PC-3 (cell line): Measurements from ENCODE around the gene LOX. TPM values are rescaled to one million over a fixed set of nuclear protein-coding genes. Genes with fewer than 3 reads are reported as not detected.

Experiments used
- ATAC-seq: fragments of 200-7000 bp; cut with Tn5 transposase; 2 replicates; pipeline ENCODE4 v1.9.1; 2020; ENCODE audit warnings: mild to moderate bottlenecking, moderate library complexity
- BruUV-seq: library from RNA; stranded (reverse); fragments of 400-500 nt; replicated peaks from 2 replicates; lab custom pipeline; 2021; lab: Mats Ljungman, UMichigan
- CTCF ChIA-PET: fragments of 300-600 bp; sonication (Branson Sonifier 250); formaldehyde crosslinking; loops from one replicate; lab custom pipeline; 2022; ENCODE audit warnings: antibody characterized with exemption; lab: Charles Lee
- POLR2A ChIA-PET: fragments of 300-600 bp; sonication (Branson Sonifier 250); formaldehyde crosslinking; loops from one replicate; lab custom pipeline; 2022; ENCODE audit warnings: antibody characterized with exemption; ENCODE audit not compliant: unreplicated experiment; lab: Charles Lee
- DNase-seq: peaks from one replicate; pipeline ENCODE4 v3.0.0-alpha.2; 2015
- H2AFZ ChIP-seq: fragments of 300-600 bp; sonication (generic); 2 replicates; pipeline ENCODE4 v1.6.0; 2016; ENCODE audit warnings: antibody characterized with exemption, low read length
- H3F3A ChIP-seq: fragments of 300-600 bp; sonication (generic); one replicate; pipeline ENCODE4 v1.6.0; 2017; ENCODE audit warnings: antibody characterized with exemption, low read length, control low read depth, mild to moderate bottlenecking; ENCODE audit not compliant: unreplicated experiment
- H3K27ac ChIP-seq: fragments of 300-600 bp; sonication (generic); 2 replicates; pipeline ENCODE4 v1.5.1; 2016; ENCODE audit warnings: mild to moderate bottlenecking, low read length
- H3K27me3 ChIP-seq: fragments of 300-600 bp; sonication (generic); 2 replicates; pipeline ENCODE4 v1.6.1; 2016; ENCODE audit warnings: low read length, mixed read lengths
- H3K36me3 ChIP-seq: fragments of 300-600 bp; sonication (generic); 2 replicates; pipeline ENCODE4 v1.6.1; 2016; ENCODE audit warnings: low read depth, mixed run types, low read length, mixed read lengths
- H3K4me1 ChIP-seq: fragments of 300-600 bp; sonication (generic); 2 replicates; pipeline ENCODE4 v1.5.1; 2016; ENCODE audit warnings: low read length; ENCODE audit not compliant: insufficient read depth
- H3K4me2 ChIP-seq: fragments of 300-600 bp; sonication (generic); 2 replicates; pipeline ENCODE4 v1.6.0; 2016; ENCODE audit warnings: low read length
- H3K4me3 ChIP-seq: fragments of 300-600 bp; sonication (generic); 2 replicates; pipeline ENCODE4 v1.5.1; 2016; ENCODE audit warnings: mild to moderate bottlenecking, low read length, mixed read lengths
- H3K79me2 ChIP-seq: fragments of 300-600 bp; sonication (generic); 2 replicates; pipeline ENCODE4 v1.6.1; 2017; ENCODE audit warnings: low read length, mixed read lengths
- H3K9ac ChIP-seq: fragments of 300-600 bp; sonication (generic); 2 replicates; pipeline ENCODE4 v1.6.0; 2016; ENCODE audit warnings: mild to moderate bottlenecking, low read length
- H3K9me2 ChIP-seq: fragments of 300-600 bp; sonication (generic); replicated peaks from 2 replicates; pipeline ENCODE4 v1.6.1; 2016; ENCODE audit warnings: mixed run types, low read length, mixed read lengths
- H3K9me3 ChIP-seq: fragments of 300-600 bp; sonication (generic); 2 replicates; pipeline ENCODE4 v1.6.1; 2016; ENCODE audit warnings: low read length, mixed read lengths
- H4K20me1 ChIP-seq: fragments of 300-600 bp; sonication (generic); 2 replicates; pipeline ENCODE4 v1.6.1; 2016; ENCODE audit warnings: low read length, mixed read lengths
- CTCF ChIP-seq: fragments of 300-600 bp; sonication (generic); conservative IDR thresholded peaks from 2 replicates; pipeline ENCODE4 v1.5.1; 2017; ENCODE audit warnings: antibody characterized with exemption, low read depth, mild to moderate bottlenecking, low read length
- EZH2 ChIP-seq: fragments of 300-600 bp; sonication (generic); IDR thresholded peaks from one replicate; pipeline ENCODE4 v1.6.1; 2017; ENCODE audit warnings: antibody characterized with exemption, mild to moderate bottlenecking, low read length; ENCODE audit not compliant: unreplicated experiment
- EZH2phosphoT487 ChIP-seq: fragments of 300-600 bp; sonication (generic); IDR thresholded peaks from 2 replicates; pipeline ENCODE4 v1.6.1; 2018; ENCODE audit warnings: mild to moderate bottlenecking, antibody characterized with exemption, low read length, borderline replicate concordance
- intact Hi-C: fragments of 100-400 bp; cut with micrococcal nuclease; formaldehyde crosslinking; loops from 2 replicates; pipeline ENCODE4 v1.9.0; 2023
- total RNA-seq: library from RNA; depleted of rRNA; stranded (reverse); fragments of >200 nt; gene quantifications from 2 replicates; pipeline ENCODE4 v1.2.3, GENCODE V29; 2014

The LOX gene
- total RNA-seq, 1 experiment from 2014 or later: 0.18 TPM

GRCh38 chr5:122056913-122057312 lies 21.1 kb downstream of the LOX start:
- no peaks in the 10 kb centered on the region for H3F3A ChIP-seq
- DNase-seq (no peak), ATAC-seq (no peak)
- H3K79me2 ChIP-seq: no peaks in the 10 kb centered on the region
- intact Hi-C loops: no loop called here
- no peaks in the 10 kb centered on the region for H3K4me1 ChIP-seq
- no TSS peak for BruUV-seq
- no peak for TF ChIP-seq EZH2phosphoT487
- no peak for TF ChIP-seq EZH2
- no peak for TF ChIP-seq CTCF
- CTCF ChIA-PET: no interaction called here
- H3K9me2 ChIP-seq: no peaks in the 10 kb centered on the region
- H3K9me3 ChIP-seq: no peaks in the 10 kb centered on the region
- H3K9ac ChIP-seq: no peak overlapping the region
- H3K27me3 ChIP-seq: no peaks in the 10 kb centered on the region
- H3K36me3 ChIP-seq: no peaks in the 10 kb centered on the region
- no peak overlapping the region for H3K4me3 ChIP-seq
- no peak overlapping the region for H3K27ac ChIP-seq
- H4K20me1 ChIP-seq: no peaks in the 10 kb centered on the region
- H3K4me2 ChIP-seq: no peak overlapping the region
- no peak overlapping the region for H2AFZ ChIP-seq
- POLR2A ChIA-PET: no interaction called here

- POLR2A ChIA-PET: no interaction called here
- H3K4me2 ChIP-seq: no peak overlapping the region
- H2AFZ ChIP-seq: no peak overlapping the region
- H3K27me3 ChIP-seq: no peaks in the 10 kb centered on the region
- no TSS peak for BruUV-seq
- no peaks in the 10 kb centered on the region for H3K4me1 ChIP-seq
- no peaks in the 10 kb centered on the region for H3K79me2 ChIP-seq
- H3F3A ChIP-seq: no peaks in the 10 kb centered on the region
- no peaks in the 10 kb centered on the region for H4K20me1 ChIP-seq
- no peak overlapping the region for H3K27ac ChIP-seq
- intact Hi-C loops: no loop called here
- ATAC-seq (no peak), DNase-seq (no peak)
- H3K9ac ChIP-seq: no peak overlapping the region
- no peaks in the 10 kb centered on the region for H3K9me2 ChIP-seq
- no peaks in the 10 kb centered on the region for H3K36me3 ChIP-seq
- no peak for TF ChIP-seq EZH2
- no peak overlapping the region for H3K4me3 ChIP-seq
- CTCF ChIA-PET: no interaction called here
- H3K9me3 ChIP-seq: no peaks in the 10 kb centered on the region
These were observed 23.8 kb downstream of the LOX start for GRCh38 chr5:122054266-122054665.

- H3K79me2 ChIP-seq: no peaks in the 10 kb centered on the region
- H3K4me3 ChIP-seq: no peak overlapping the region
- H3K9ac ChIP-seq: no peak overlapping the region
- CTCF ChIA-PET: no interaction called here
- H4K20me1 ChIP-seq: no peaks in the 10 kb centered on the region
- POLR2A ChIA-PET: no interaction called here
- no peaks in the 10 kb centered on the region for H3K27me3 ChIP-seq
- H3K27ac ChIP-seq: no peak overlapping the region
- no TSS peak for BruUV-seq
- intact Hi-C loops: no loop called here
- H3K4me2 ChIP-seq: no peak overlapping the region
- TF ChIP-seq CTCF (no peak), EZH2 (no peak), EZH2phosphoT487 (no peak)
- no peaks in the 10 kb centered on the region for H3K4me1 ChIP-seq
- H3F3A ChIP-seq: no peaks in the 10 kb centered on the region
- ATAC-seq: no peak
- H2AFZ ChIP-seq: no peak overlapping the region
- H3K9me3 ChIP-seq: no peaks in the 10 kb centered on the region
- DNase-seq: no peak
- no peaks in the 10 kb centered on the region for H3K36me3 ChIP-seq
- H3K9me2 ChIP-seq: no peaks in the 10 kb centered on the region
These were observed 24.6 kb downstream of the LOX start for GRCh38 chr5:122053181-122054109.
